ENCODE results near the gene VIPR1.

The VIPR1 gene

DNA sequence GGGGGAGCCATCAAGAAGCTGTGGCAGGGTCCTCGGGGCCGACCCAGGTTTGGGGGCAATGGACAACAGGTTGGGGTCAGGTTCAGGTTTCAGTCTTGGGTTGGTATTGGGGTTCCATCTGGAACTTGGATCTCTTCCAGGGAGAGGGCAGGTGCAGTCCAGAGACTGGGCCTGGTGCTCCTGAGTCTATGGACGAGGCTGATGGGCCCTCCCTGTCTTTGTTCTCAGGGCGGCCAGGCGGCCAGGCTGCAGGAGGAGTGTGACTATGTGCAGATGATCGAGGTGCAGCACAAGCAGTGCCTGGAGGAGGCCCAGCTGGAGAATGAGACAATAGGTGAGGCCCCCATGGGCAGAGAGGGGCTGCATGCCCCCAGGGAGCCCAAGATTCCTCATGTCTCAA, 11.1 kb downstream of the VIPR1 start:
- no peak for DNase-seq

DNA sequence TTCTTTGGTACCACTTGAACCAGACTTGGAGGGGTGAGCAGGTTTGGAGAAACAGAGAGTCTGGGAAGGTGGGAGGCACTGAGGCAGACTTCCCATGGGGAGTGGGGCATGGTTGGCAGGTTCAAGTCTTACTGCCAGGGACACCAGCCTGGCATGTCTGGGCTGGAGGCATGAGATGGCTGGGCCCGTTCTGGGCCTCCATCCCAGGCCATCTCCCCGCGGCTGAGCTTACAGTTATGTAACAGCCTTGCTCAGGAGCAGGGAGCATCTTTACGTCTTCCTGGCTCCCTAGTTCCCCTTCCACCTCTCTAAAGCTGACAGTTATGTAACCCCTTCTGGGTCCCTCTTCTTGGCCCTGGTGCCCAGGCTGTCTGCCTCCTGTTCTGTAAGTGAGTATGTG, 12.4 kb downstream of the VIPR1 start:
- no peak for DNase-seq

DNA sequence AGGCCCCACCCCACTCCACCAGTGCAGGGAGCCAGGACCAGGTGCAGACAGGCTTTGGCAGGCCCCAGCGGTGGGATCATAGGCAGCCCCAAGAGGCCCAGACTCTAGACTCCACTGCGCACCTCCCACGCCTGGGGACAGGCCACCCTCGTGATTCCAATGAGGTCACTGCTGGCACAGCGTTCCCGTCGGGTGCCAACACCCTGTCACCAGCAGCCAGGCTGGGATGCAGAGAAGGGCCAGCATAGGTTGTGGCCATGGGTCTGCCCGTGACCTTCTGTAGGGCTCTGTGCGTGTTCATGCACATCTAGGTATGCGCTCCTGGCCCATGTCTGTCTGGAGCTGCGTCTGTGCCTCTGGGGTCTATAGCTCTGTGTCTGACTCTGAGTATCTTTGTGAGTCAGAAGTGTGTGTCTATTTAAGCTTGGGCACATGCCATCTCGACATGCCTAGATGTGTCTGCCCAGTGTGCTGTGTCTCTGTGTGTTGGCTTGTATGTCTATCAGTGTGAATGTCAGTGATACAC, 13.0 kb downstream of the VIPR1 start:
- DNase-seq, result no peak

DNA sequence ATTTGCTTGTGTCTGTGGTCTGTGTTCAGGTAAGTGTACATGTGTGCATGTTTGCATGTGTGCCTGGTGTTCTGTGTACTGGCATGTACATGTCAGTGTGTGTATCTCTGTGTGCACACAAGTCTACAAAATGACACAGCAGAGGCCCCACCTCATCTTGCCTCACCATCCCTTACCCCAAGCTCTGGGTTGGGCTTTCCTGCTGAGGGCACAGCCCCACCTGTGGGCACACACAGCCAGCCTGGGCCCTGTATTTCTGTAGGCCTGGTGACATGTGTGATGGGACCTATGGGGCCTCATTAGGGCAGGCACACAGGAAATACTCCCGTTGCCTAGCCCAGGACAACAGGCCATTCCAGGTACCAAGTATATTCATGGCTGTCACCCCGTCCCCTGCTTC, 13.5 kb downstream of the VIPR1 start:
- DNase-seq, result no peak

DNA sequence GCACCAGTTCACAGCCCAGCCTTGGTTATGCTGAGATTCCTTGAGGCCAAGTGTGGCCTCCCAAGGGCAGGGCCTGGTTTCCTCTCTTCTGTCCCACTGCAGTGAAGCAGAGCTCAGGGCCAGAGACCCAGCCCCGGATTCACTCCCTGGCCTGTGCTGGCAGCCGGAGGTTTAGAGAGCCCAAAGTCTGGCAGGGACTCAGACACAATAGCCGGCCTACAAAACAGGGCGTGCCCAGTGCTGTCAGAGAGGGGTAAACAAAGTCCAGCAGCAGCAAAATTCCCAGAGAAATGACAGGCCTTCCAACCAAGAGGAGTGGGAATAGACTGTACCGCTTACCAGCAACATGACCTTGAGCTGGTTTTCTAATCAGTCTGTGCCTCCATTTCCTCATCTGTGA, 14.0 kb downstream of the VIPR1 start:
- no peak for DNase-seq

DNA sequence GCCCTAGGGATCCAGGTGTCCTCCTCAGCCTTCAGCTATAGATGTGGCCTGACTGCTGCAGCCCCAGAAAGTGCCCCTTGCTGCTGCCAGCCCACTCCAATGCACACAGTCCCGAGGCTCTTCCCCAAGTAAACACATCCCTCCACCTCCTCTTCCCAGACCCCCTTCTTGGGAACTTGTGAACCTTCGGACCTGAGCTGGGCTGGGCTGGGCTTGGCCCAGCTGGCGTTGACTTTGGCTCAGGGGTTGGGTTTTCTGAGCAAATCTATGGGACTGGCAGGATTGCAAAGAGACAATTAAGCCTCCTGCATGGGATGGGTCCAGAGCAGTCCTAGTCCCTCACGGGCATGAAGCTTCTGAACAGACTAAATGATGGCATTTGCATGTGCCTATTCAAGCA, 14.7 kb downstream of the VIPR1 start:
- DNase-seq, result no peak

DNA sequence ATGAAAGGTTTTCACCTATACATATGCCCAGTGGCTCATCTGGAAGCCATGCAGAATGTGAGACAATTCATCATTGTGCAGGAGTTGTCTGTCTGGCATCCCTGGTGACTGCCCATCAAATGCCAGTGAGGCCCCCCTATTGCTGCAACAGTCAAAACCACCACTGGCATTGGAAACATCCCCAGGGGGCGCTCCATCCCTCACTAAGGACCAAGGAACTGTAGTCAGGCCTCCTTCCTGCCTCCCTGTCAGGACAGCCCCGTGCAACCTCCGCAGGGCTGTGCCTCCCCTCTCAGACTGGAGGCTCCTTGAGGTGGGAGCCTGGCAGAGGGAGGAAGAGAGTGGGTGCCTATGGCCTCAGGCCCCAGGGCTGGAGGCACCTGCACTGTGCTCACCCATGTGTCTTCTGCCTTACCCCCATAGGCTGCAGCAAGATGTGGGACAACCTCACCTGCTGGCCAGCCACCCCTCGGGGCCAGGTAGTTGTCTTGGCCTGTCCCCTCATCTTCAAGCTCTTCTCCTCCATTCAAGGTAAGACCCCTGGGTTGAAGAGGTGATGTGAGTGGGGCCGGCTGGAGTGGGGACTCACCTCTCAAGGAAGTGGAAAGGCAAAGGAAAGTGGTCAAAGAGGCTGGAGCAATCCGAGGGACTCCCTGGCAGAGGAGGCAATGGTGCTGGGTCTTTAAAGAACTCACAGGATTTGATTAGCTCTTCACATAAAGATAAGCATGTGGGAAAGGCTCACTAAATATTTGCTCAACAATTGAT, 16.5 kb downstream of the VIPR1 start:
- DNase-seq, result no peak

DNA sequence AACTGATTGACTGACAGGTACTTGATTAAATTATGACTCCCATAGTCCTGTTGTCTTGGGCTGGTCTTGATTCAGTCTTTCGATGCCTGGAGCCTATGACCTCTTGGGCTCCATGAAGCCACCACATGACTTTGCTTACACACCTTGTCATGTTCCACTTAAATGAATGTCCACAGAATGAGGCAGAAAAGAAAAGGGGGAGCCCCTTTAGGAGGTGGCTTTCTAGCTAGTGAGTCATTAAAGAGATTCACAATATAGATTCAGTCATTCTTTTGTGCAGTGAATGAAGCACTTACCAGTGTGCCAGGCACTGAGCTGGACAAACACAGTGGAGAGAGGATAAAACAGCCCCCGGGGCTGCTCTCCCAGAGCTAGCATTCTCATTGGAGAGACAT, 17.1 kb downstream of the VIPR1 start:
- DNase-seq, result no peak

DNA sequence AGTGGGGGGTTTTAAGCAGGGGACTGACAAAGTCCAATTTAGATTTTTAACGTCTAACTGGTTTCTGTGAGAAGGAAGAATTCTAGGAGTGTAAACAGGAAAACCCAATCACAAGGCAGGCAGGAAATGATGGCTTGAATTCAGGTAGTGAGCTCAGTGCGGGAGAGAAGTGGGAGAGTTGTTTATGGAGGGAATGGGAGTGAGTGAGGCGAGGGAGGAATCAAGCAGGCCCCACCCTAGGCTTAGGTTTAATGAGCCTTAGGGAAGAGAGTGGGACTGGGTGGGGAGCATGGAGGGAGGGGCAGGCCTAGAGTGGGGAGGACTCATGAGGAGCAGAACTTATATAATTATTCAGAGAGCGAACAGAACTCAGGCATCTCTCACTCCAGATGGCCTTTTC, 17.9 kb downstream of the VIPR1 start:
- no peak for DNase-seq

DNA sequence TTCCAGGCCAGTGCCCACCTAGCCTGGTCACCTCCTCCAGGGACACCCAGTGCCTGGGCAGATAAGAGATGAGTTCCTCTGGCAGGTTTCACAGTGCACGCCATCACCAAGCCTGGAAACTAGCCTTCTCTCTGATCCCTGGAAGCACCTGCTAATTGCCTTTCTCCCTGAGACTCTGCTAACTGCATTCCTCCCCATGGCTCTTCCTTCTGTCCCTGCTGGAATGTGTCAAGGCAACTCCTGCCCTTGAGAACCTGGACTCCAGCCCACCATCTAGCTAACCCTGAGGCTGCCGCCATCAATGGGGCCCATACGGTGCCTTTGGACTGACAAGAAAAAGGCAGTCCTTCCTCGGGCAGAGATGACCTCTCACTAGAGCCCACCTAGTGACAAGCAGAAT, 18.5 kb downstream of the VIPR1 start:
- DNase-seq, result no peak

DNA sequence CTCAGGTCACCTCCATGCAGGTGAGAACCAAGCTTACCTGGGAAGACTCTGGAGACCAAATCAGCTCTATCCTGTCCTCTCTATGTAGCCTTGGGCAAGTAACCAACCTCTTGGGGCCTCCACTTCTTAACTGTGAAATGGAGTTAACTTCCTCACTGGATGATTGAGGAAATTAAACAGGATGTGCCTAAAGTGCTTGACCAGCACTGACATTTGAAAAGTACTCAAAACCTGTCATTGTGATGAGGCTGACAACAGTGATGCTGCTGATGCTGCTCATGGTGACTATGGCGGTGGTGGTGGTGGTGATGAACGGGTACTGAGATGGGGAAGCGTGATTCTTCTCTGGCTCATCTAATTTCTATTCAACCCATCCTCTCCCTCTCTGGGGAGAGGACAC, 22.3 kb downstream of the VIPR1 start:
- no peak for DNase-seq

DNA sequence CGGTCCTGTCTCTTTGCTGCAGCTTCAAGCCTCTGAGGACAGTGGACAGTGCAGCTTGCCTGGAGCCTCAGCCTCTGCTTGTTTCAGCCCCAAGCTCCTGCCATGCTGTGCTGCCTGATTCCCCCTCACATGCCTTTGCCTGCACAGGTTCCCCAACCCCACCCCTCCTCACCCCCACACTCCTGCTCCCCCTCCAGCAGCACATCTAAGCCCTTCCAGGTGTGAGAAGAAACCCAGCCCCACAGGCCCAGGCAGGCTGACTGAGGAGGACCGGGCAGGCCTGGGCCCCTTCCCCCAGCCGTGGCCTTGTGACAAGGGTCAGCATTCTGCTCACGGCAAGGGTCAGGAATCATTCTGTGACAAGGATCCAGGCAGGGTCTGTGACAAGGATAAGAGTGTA, 22.8 kb downstream of the VIPR1 start:
- DNase-seq, result no peak

DNA sequence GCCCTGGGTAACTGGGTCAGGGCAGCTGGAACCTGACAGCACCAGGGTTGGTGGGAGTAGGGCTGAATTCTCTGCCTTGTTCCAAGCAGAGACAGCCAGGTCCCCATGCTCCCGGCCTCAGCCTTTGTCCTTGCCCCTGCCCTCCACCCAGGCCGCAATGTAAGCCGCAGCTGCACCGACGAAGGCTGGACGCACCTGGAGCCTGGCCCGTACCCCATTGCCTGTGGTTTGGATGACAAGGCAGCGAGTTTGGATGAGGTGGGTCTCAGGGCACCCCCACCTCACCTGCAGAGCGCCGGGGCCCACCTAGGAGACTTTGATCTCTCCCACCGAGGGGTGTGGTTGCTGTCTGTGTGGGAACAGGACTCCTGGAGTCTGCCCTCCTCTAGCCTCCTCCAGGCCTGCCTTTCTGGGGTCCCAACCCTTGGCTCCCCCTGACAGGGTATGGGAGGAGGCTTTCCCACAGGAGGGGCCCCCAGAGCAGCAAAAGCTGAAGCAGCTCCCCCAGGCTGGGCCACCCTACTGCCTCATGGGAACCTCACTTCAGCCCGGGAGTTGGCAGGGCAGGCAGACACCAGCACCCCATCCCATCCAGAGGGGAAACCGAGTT, 23.4 kb downstream of the VIPR1 start:
- DNase-seq, result no peak

DNA sequence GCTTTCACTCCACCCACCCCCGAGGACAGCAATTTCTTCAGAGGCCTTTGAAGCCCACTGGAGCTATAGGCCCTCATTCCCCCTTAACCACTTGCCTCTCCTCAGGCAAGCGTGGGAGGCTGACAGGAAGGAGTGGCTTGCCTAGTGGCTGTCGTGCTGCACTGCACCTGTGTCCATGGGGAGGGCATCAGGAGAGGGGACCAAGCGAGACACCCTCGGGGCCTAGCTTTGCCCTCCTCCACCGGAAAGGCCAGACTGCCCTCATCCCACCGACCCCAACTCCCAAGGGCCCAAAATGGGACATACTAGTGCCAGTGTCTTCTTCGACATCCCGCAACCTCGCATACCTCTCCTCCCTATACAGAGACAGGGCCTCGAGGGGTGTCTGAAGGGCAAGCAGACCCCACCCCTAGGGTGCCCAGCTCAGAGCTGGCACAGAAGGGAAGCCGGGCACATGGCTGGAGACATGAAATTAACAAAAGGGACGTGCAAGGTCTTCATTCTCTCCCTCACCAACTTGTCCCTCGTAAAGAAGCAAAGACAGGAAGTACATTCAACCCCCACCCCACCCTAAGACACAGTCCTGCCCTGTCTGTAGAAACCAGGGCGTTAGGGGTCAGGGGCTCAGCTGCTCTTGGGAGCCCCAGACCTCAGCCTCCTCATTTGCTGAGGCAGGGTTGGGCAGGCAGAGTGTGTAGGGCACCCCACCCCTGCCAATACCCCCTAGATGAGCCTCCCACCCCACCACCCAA, 24.3 kb downstream of the VIPR1 start:
- DNase-seq, result peak; percentile 2

DNA sequence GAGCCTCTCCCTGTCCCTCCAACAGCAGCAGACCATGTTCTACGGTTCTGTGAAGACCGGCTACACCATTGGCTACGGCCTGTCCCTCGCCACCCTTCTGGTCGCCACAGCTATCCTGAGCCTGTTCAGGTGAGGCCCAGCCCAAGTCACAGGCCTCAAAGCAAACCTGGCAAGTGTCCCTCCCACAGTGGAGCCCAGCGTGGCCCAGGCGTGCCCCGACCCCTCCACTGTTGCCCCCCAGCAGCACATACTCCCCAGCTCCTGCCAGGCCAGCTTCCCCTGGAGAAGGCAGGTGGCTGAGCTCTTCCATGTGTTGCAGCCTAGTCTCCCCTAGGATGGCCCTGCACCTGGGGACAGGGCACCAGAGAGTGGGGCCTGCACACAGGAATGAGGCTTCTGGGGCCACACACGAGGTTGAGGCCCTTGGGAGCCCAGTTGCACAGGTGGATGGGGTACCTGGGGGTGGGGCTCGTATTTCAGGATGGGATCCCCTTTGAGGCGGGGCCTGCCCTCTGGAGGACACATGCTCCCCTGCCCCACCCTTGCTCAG, 25.0 kb downstream of the VIPR1 start:
- DNase-seq, result no peak

DNA sequence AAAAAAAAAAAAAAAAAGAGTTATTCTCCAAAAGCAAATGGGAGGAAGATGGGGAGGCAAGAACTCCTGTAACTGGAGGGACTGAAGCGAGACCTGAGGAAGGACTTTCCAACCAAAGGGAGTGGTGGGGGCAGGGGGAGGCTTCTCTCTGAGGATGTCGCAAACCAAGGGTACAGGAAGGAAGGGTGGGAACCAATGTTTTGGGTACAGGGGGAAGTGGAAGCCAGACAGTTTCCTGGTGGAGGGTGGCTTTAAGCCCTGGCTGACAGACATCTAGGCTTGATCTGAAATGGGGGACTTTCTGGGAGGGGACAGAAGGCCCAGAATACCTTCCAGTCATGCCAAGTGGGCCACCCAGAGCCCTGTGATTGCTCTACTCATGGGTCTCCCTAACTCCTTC, 27.0 kb downstream of the VIPR1 start:
- DNase-seq, result peak; percentile 25

DNA sequence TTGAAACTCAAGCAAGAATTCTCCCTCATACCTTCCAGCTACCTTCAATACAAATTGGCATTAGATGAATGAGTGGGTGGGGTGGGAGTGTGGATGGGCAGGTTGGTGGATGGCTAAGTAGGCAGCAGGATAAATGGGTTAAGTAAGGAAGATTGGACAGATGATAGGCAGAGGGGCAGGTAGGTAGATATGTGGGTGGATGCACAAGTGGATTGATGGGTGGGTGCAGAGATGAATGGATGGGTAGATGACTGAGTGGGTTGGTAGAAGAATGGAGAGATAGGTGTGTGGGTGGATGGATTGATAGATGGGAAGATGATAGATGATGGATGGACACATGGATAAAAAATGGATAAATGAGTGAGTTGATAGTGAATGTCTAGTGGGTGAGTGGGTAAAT, 27.6 kb downstream of the VIPR1 start:
- no peak for DNase-seq

DNA sequence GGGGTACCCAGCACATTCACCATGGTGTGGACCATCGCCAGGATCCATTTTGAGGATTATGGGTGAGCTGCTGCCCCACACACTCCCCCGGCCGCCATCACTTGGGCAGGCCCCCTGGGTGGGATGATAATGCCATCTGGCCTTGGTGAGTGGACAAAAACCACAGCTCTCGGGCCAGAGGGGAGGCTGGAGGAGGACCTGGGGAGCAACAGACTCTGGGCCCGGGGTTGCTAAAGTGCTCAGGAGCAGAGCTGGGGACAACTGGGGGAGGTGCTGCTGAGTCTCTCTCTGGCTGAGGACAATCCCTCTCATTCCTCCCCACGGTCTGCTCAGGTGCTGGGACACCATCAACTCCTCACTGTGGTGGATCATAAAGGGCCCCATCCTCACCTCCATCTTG, 29.0 kb downstream of the VIPR1 start:
- DNase-seq, result no peak

DNA sequence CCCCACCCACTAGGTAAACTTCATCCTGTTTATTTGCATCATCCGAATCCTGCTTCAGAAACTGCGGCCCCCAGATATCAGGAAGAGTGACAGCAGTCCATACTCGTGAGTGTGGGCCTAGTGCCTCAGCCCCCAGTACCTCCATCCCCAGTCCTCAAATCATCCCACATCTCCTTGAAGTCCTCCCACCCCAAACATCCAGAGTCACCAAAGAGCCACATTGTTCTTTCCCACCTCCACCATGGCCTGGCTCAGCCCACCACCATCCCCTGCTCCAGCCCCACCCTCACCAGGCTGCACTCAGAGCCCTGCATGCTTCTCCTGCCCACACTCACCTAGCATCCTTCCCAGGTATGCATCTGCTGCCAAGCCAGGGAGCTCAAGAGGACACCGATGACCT, 29.8 kb downstream of the VIPR1 start:
- no peak for DNase-seq

DNA sequence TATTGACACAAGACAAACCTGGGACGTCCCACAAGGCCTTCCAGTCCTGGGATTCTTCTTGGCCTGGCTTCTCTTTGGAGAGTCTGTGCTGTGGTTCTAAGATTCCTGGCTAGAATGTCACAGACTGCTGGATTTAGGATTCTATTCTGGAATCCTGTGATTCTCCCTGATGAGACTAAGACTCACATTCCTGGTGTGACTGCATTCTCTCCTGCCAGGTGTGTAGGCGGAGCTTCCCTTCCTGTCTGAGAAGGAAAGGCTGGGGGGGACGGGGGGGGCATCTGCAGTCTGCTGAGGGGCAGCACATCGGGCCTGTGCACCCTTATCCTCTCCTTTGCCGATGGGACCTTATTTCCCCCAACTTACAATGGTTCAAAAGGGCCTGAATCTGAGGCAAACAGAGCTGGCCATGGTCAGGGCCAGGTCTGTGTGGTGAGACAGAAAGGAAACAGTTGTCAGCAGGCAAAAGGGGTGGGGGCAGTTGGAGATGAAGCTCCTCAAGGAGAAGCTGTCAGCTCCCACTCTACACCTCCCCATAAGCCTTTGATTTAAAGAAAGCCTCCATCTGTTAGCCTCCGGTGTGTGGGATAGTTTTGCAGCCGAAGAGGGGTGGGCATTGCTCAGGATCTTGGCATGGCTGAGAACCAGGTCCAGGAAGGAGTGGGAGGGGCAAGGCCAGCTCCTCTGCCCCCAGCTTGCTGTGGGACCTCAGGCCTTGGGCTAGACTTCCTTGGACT, 30.9 kb downstream of the VIPR1 start:
- DNase-seq, result no peak

DNA sequence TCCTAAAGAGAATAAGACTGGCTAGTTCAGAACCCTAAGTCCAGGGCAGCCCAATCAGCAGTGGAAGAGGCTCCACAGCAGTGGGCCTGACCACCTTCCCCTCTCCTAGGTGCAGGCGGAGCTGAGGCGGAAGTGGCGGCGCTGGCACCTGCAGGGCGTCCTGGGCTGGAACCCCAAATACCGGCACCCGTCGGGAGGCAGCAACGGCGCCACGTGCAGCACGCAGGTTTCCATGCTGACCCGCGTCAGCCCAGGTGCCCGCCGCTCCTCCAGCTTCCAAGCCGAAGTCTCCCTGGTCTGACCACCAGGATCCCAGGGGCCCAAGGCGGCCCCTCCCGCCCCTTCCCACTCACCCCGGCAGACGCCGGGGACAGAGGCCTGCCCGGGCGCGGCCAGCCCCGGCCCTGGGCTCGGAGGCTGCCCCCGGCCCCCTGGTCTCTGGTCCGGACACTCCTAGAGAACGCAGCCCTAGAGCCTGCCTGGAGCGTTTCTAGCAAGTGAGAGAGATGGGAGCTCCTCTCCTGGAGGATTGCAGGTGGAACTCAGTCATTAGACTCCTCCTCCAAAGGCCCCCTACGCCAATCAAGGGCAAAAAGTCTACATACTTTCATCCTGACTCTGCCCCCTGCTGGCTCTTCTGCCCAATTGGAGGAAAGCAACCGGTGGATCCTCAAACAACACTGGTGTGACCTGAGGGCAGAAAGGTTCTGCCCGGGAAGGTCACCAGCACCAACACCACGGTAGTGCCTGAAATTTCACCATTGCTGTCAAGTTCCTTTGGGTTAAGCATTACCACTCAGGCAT, 33.7 kb downstream of the VIPR1 start:
- no peak for DNase-seq

DNA sequence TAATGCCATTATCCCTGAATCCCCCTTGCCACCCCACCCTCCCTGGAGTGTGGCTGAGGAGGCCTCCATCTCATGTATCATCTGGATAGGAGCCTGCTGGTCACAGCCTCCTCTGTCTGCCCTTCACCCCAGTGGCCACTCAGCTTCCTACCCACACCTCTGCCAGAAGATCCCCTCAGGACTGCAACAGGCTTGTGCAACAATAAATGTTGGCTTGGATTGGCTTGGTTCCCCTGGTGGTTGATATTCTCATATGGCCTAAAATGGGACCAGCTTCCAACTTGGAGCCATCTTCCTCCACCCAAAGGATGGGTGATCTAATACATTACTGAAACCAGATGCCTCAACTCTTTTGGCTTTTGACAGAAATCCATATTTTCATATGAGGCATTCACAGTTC, 34.9 kb downstream of the VIPR1 start:
- no peak for DNase-seq

Data from GF-D8 (cell line).